Measurements from ENCODE around the gene ASAP2. TPM values are rescaled to one million over a fixed set of nuclear protein-coding genes. Genes with fewer than 3 reads are reported as not detected.

ASAP2 gene
- total RNA-seq, 2 experiments from 2014 or later = 0.14 to 0.15 TPM

GRCh38 chr2:9192712-9193111 is 13.9 kb upstream of the ASAP2 start:
- Mint-ChIP-seq H3K27ac (no peak overlapping the region), H3K9me3 (no peaks in the 10 kb centered on the region), H3K4me1 (ENCODE audit: low read depth) (no peaks in the 10 kb centered on the region), H3K36me3 (ENCODE audit: low read depth) (no peaks in the 10 kb centered on the region), H3K27me3 (ENCODE audit: low read depth) (peaks cover 10% of the 10 kb centered on the region), H3K4me3 (no peak overlapping the region)
- intact Hi-C loops (cut with micrococcal nuclease) = no loop called here
- DNase-seq = no peak
- CTCF ChIA-PET = no interaction called here

GRCh38 chr2:9194352-9194751 is 12.3 kb upstream of the ASAP2 start:
- Mint-ChIP-seq H3K4me3 (no peak overlapping the region), H3K27me3 (ENCODE audit: low read depth) (peaks cover 16% of the 10 kb centered on the region), H3K9me3 (no peaks in the 10 kb centered on the region), H3K36me3 (ENCODE audit: low read depth) (no peaks in the 10 kb centered on the region), H3K4me1 (ENCODE audit: low read depth) (no peaks in the 10 kb centered on the region), H3K27ac (no peak overlapping the region)
- intact Hi-C loops (cut with micrococcal nuclease) = no loop called here
- CTCF ChIA-PET = no interaction called here
- no peak for DNase-seq

- no peak for DNase-seq
- no peak overlapping the region for H3K4me3 Mint-ChIP-seq
- H3K36me3 Mint-ChIP-seq (ENCODE audit: low read depth) = no peaks in the 10 kb centered on the region
- H3K27me3 Mint-ChIP-seq (ENCODE audit: low read depth) = peaks cover 27% of the 10 kb centered on the region
- intact Hi-C loops (cut with micrococcal nuclease) = no loop called here
- no peak overlapping the region for H3K27ac Mint-ChIP-seq
- H3K9me3 Mint-ChIP-seq = no peaks in the 10 kb centered on the region
- CTCF ChIA-PET = no interaction called here
- no peaks in the 10 kb centered on the region for H3K4me1 Mint-ChIP-seq (ENCODE audit: low read depth)
Observed at GRCh38 chr2:9196637-9197036, 10.0 kb upstream of the ASAP2 start.

- no peak for DNase-seq
- H3K4me1 Mint-ChIP-seq (ENCODE audit: low read depth) = no peaks in the 10 kb centered on the region
- no peak overlapping the region for H3K4me3 Mint-ChIP-seq
- H3K27me3 Mint-ChIP-seq (ENCODE audit: low read depth) = peaks cover 30% of the 10 kb centered on the region
- CTCF ChIA-PET = no interaction called here
- intact Hi-C loops (cut with micrococcal nuclease) = no loop called here
- no peaks in the 10 kb centered on the region for H3K36me3 Mint-ChIP-seq (ENCODE audit: low read depth)
- H3K27ac Mint-ChIP-seq = no peak overlapping the region
- H3K9me3 Mint-ChIP-seq = no peaks in the 10 kb centered on the region
Observed at GRCh38 chr2:9197916-9198315, 8.7 kb upstream of the ASAP2 start.

- Mint-ChIP-seq H3K27me3 (ENCODE audit: low read depth) (peaks cover 39% of the 10 kb centered on the region), H3K36me3 (ENCODE audit: low read depth) (no peaks in the 10 kb centered on the region), H3K4me3 (no peak overlapping the region), H3K27ac (no peak overlapping the region), H3K9me3 (no peaks in the 10 kb centered on the region), H3K4me1 (ENCODE audit: low read depth) (no peaks in the 10 kb centered on the region)
- DNase-seq = no peak
- CTCF ChIA-PET = no interaction called here
- intact Hi-C loops (cut with micrococcal nuclease) = loop anchor here (10.0 kb wide), 1 partner anchor 355 kb away; the partner anchor contains the start of gene ADAM17
Observed at GRCh38 chr2:9199716-9200632, 6.6 kb upstream of the ASAP2 start.

- Mint-ChIP-seq H3K4me1 (ENCODE audit: low read depth) (no peaks in the 10 kb centered on the region), H3K4me3 (no peak overlapping the region), H3K36me3 (ENCODE audit: low read depth) (no peaks in the 10 kb centered on the region), H3K9me3 (no peaks in the 10 kb centered on the region), H3K27ac (no peak overlapping the region), H3K27me3 (ENCODE audit: low read depth) (peaks cover 44% of the 10 kb centered on the region)
- intact Hi-C loops (cut with micrococcal nuclease) = loop anchor here (10.0 kb wide), 1 partner anchor 354 kb away; the partner anchor contains the start of gene ADAM17
- no peak for DNase-seq
- CTCF ChIA-PET = no interaction called here
Observed at GRCh38 chr2:9200633-9201015, 6.0 kb upstream of the ASAP2 start.

- CTCF ChIA-PET = no interaction called here
- intact Hi-C loops (cut with micrococcal nuclease) = loop anchor here (10.0 kb wide), 1 partner anchor 353 kb away; the partner anchor contains the start of gene ADAM17
- Mint-ChIP-seq H3K27me3 (ENCODE audit: low read depth) (peaks cover 49% of the 10 kb centered on the region), H3K4me1 (ENCODE audit: low read depth) (peaks cover 3% of the 10 kb centered on the region), H3K27ac (no peak overlapping the region), H3K36me3 (ENCODE audit: low read depth) (no peaks in the 10 kb centered on the region), H3K9me3 (no peaks in the 10 kb centered on the region), H3K4me3 (no peak overlapping the region)
- no peak for DNase-seq
Observed at GRCh38 chr2:9201185-9201891, 5.3 kb upstream of the ASAP2 start.

GRCh38 chr2:9203006-9203405 is 3.6 kb upstream of the ASAP2 start:
- H3K9me3 Mint-ChIP-seq = no peaks in the 10 kb centered on the region
- no peak for DNase-seq
- no peak overlapping the region for H3K27ac Mint-ChIP-seq
- intact Hi-C loops (cut with micrococcal nuclease) = loop anchor here (10.0 kb wide), 1 partner anchor 352 kb away; the partner anchor contains the start of gene ADAM17
- no peaks in the 10 kb centered on the region for H3K36me3 Mint-ChIP-seq (ENCODE audit: low read depth)
- CTCF ChIA-PET = interaction anchor here (1.0 kb wide), 1 partner anchor 60 kb away, joined by 3 read pairs; no protein-coding TSS in a partner anchor
- H3K27me3 Mint-ChIP-seq (ENCODE audit: low read depth) = peaks cover 42% of the 10 kb centered on the region
- no peak overlapping the region for H3K4me3 Mint-ChIP-seq
- peaks cover 5% of the 10 kb centered on the region for H3K4me1 Mint-ChIP-seq (ENCODE audit: low read depth)

GRCh38 chr2:9203876-9204275 is 2.7 kb upstream of the ASAP2 start:
- Mint-ChIP-seq H3K27ac (no peak overlapping the region), H3K9me3 (no peaks in the 10 kb centered on the region)

GRCh38 chr2:9204939-9205338 is 1.7 kb upstream of the ASAP2 start:
- Mint-ChIP-seq H3K27me3 (ENCODE audit: low read depth) (peaks cover 51% of the 10 kb centered on the region), H3K36me3 (ENCODE audit: low read depth) (no peaks in the 10 kb centered on the region), H3K9me3 (no peaks in the 10 kb centered on the region), H3K4me3 (no peak overlapping the region), H3K4me1 (ENCODE audit: low read depth) (peaks cover 5% of the 10 kb centered on the region), H3K27ac (no peak overlapping the region)
- DNase-seq = no peak
- intact Hi-C loops (cut with micrococcal nuclease) = loop anchor here (10.0 kb wide), 1 partner anchor 350 kb away; the partner anchor contains the start of gene ADAM17
- CTCF ChIA-PET = interaction anchor here (0.6 to 1.7 kb wide), 6 partner anchors 14 to 396 kb away, joined by 3 to 7 read pairs (median 3); no protein-coding TSS in a partner anchor

More at GRCh38 chr2:9203876-9204275, 2.7 kb upstream of the ASAP2 start:
- Mint-ChIP-seq H3K36me3 (ENCODE audit: low read depth) (no peaks in the 10 kb centered on the region), H3K27me3 (ENCODE audit: low read depth) (peaks cover 48% of the 10 kb centered on the region), H3K4me1 (ENCODE audit: low read depth) (peaks cover 5% of the 10 kb centered on the region), H3K4me3 (no peak overlapping the region)
- CTCF ChIA-PET = interaction anchor here (1.0 kb wide), 1 partner anchor 61 kb away, joined by 3 read pairs; no protein-coding TSS in a partner anchor
- intact Hi-C loops (cut with micrococcal nuclease) = loop anchor here (10.0 kb wide), 1 partner anchor 351 kb away; the partner anchor contains the start of gene ADAM17
- DNase-seq = no peak

- intact Hi-C loops (cut with micrococcal nuclease) = loop anchor here (10.0 kb wide), 1 partner anchor 349 kb away; the partner anchor contains the start of gene ADAM17
- no peak for DNase-seq
Observed at GRCh38 chr2:9205486-9205885, 1.1 kb upstream of the ASAP2 start.

More at GRCh38 chr2:9205486-9205885, 1.1 kb upstream of the ASAP2 start:
- CTCF ChIA-PET = interaction anchor here (0.6 to 1.7 kb wide), 5 partner anchors 13 to 212 kb away, joined by 3 to 7 read pairs (median 3); no protein-coding TSS in a partner anchor
- no peaks in the 10 kb centered on the region for H3K36me3 Mint-ChIP-seq (ENCODE audit: low read depth)
- H3K27ac Mint-ChIP-seq = no peak overlapping the region
- no peaks in the 10 kb centered on the region for H3K9me3 Mint-ChIP-seq
- peak overlapping the region; percentile 65 for H3K4me3 Mint-ChIP-seq
- peaks cover 50% of the 10 kb centered on the region for H3K27me3 Mint-ChIP-seq (ENCODE audit: low read depth)
- H3K4me1 Mint-ChIP-seq (ENCODE audit: low read depth) = peaks cover 5% of the 10 kb centered on the region
